GM12878 (cell line): ENCODE measurements around the gene KRT7. TPM values are rescaled to one million over a fixed set of nuclear protein-coding genes. Genes with fewer than 3 reads are reported as not detected.

Experiments used
- ATAC-seq: fragments of 200-7000 bp; cut with Tn5 transposase; 3 replicates; pipeline ENCODE4 v1.9.1; 2020; ENCODE audit warnings: mild to moderate bottlenecking, moderate library complexity
- BruUV-seq: library from RNA; stranded (reverse); fragments of 400-500 nt; replicated peaks from 2 replicates; lab custom pipeline; 2021; lab: Mats Ljungman, UMichigan
- CTCF ChIA-PET: fragments of 300-600 bp; sonication (Branson Sonifier 250); formaldehyde crosslinking; extraction: SDS; loops from one replicate; lab custom pipeline; 2021; ENCODE audit warnings: inconsistent platforms; lab: Yijun Ruan, JAX
- POLR2A ChIA-PET: fragments of 350-600 bp; formaldehyde crosslinking; extraction: SDS; loops from one replicate; lab custom pipeline; 2021; ENCODE audit warnings: inconsistent platforms; lab: Charles Lee
- RAD21 ChIA-PET: fragments of 300-600 bp; sonication (Branson Sonifier 250); formaldehyde crosslinking; loops from one replicate; lab custom pipeline; 2023; ENCODE audit warnings: antibody characterized with exemption; ENCODE audit not compliant: unreplicated experiment; lab: Charles Lee
- SMC1A ChIA-PET: fragments of 300-600 bp; sonication (Branson Sonifier 250); formaldehyde crosslinking; loops from one replicate; lab custom pipeline; 2023; ENCODE audit not compliant: unreplicated experiment, uncharacterized antibody; lab: Charles Lee
- DNase-seq: peaks from one replicate; pipeline ENCODE4 v3.0.0-alpha.2; 2011; ENCODE audit warnings: low read depth, low spot score
- FAIRE-seq: peaks from 3 replicates; lab custom pipeline; 2011; peaks lifted over from hg19 to GRCh38; lab: Jason Lieb, UNC
- H2AFZ ChIP-seq: 2 replicates; pipeline ENCODE4 v1.6.0; 2011; ENCODE audit warnings: low read depth, low read length, control low read depth; ENCODE audit not compliant: control insufficient read depth
- H3K27ac ChIP-seq: 2 replicates; pipeline ENCODE4 v1.5.1; 2011; ENCODE audit warnings: control low read depth; ENCODE audit not compliant: control insufficient read depth, insufficient read depth
- H3K27me3 ChIP-seq, 2 experiments: replicated peaks in 1 of 2; 2 replicates each; pipeline versions ENCODE4 v1.6.0 to v1.6.1; 2011; ENCODE audit warnings: low read length in 1 of 2; ENCODE audit not compliant: control insufficient read depth in 2 of 2, insufficient read depth in 2 of 2
- H3K36me3 ChIP-seq, 2 experiments: 2 replicates each; pipeline ENCODE4 v1.5.1; 2011; ENCODE audit warnings: low read length in 1 of 2; ENCODE audit not compliant: control insufficient read depth in 2 of 2, insufficient read depth in 2 of 2
- H3K4me1 ChIP-seq: 2 replicates; pipeline ENCODE4 v1.6.1; 2011; ENCODE audit warnings: mild to moderate bottlenecking, low read length, moderate library complexity, mixed read lengths; ENCODE audit not compliant: control insufficient read depth, insufficient read depth
- H3K4me2 ChIP-seq: 2 replicates; pipeline ENCODE4 v1.6.0; 2011; ENCODE audit warnings: control low read depth; ENCODE audit not compliant: control insufficient read depth, insufficient read depth
- H3K4me3 ChIP-seq: fragments of 200-600 bp; sonication (generic); 2 replicates; pipeline ENCODE4 v1.5.1; 2016
- H3K79me2 ChIP-seq: 2 replicates; pipeline ENCODE4 v1.6.0; 2011; ENCODE audit warnings: low read length; ENCODE audit not compliant: control insufficient read depth, insufficient read depth
- H3K9ac ChIP-seq: 2 replicates; pipeline ENCODE4 v1.8.0; 2011; ENCODE audit warnings: low read length, control low read depth, mixed read lengths; ENCODE audit not compliant: control insufficient read depth, insufficient read depth
- H3K9me3 ChIP-seq: replicated peaks from 3 replicates; pipeline ENCODE4 v1.5.1; 2011; ENCODE audit warnings: mild to moderate bottlenecking, low read length; ENCODE audit not compliant: control insufficient read depth, insufficient read depth
- H4K20me1 ChIP-seq: 2 replicates; pipeline ENCODE4 v1.6.0; 2011; ENCODE audit not compliant: control insufficient read depth, insufficient read depth
- CEBPZ ChIP-seq: fragments of 150-350 bp; IDR thresholded peaks from 2 replicates; pipeline ENCODE4 v1.6.1; 2016; ENCODE audit warnings: low read depth, low read length
- CTCF ChIP-seq, 3 experiments: IDR thresholded peaks in 2 of 3; conservative IDR thresholded peaks in 1 of 3; 2 replicates each; pipeline ENCODE4 v1.5.1; 2011; ENCODE audit warnings: low read depth in 3 of 3, low read length in 3 of 3, mild to moderate bottlenecking in 3 of 3, control low read depth in 2 of 3, moderate library complexity in 2 of 3, inconsistent platforms in 1 of 3, mixed read lengths in 1 of 3; ENCODE audit not compliant: control insufficient read depth in 2 of 3, insufficient read depth in 1 of 3; ENCODE audit errors: extremely low read depth in 1 of 3
- KAT2A ChIP-seq: conservative IDR thresholded peaks from 2 replicates; pipeline ENCODE4 v1.6.1; 2011; ENCODE audit warnings: low read depth, low read length; ENCODE audit not compliant: control insufficient read depth
- MAX ChIP-seq: IDR thresholded peaks from 2 replicates; pipeline ENCODE4 v1.6.1; 2012; ENCODE audit warnings: low read depth, low read length, improper control_type of control experiment
- PML ChIP-seq: IDR thresholded peaks from 2 replicates; pipeline ENCODE4 v1.6.1; 2012; ENCODE audit warnings: low read length, inconsistent platforms
- POLR2A ChIP-seq: IDR thresholded peaks from 2 replicates; pipeline ENCODE4 v1.6.1; 2011; ENCODE audit warnings: low read depth, mild to moderate bottlenecking, low read length
- RAD21 ChIP-seq: IDR thresholded peaks from 2 replicates; pipeline ENCODE4 v1.6.1; 2011; ENCODE audit warnings: mild to moderate bottlenecking, low read depth, low read length, moderate library complexity; ENCODE audit not compliant: insufficient read depth
- RB1 ChIP-seq: fragments of 450-650 bp; formaldehyde crosslinking; IDR thresholded peaks from 2 replicates; pipeline ENCODE4 v1.6.1; 2017; ENCODE audit warnings: mild to moderate bottlenecking, borderline replicate concordance
- SMC3 ChIP-seq: IDR thresholded peaks from 2 replicates; pipeline ENCODE4 v1.6.1; 2011; ENCODE audit warnings: low read length, improper control_type of control experiment, borderline replicate concordance
- SREBF2 ChIP-seq: IDR thresholded peaks from 2 replicates; pipeline ENCODE4 v1.6.1; 2012; ENCODE audit warnings: mild to moderate bottlenecking, low read length
- TCF12 ChIP-seq: IDR thresholded peaks from 2 replicates; pipeline ENCODE4 v1.6.1; 2011; ENCODE audit warnings: low read depth, mild to moderate bottlenecking, low read length
- YY1 ChIP-seq: IDR thresholded peaks from 2 replicates; pipeline ENCODE4 v1.6.1; 2011; ENCODE audit warnings: low read depth, mild to moderate bottlenecking, low read length
- ZNF24 ChIP-seq: fragments of 450-650 bp; IDR thresholded peaks from 2 replicates; pipeline ENCODE4 v1.6.1; 2017; ENCODE audit warnings: antibody characterized with exemption, mild to moderate bottlenecking
- WGBS: methylation state at CpG from one replicate; pipeline ENCODE4 v1.1.6; 2016; ENCODE audit warnings: low lambda C conversion rate; ENCODE audit not compliant: insufficient replicate concordance, insufficient coverage; ENCODE audit errors: missing lambda C conversion rate; 5-methylcytosine and 5-hydroxymethylcytosine counted together
- in situ Hi-C: fragments of 300-500 bp; cut with MboI; formaldehyde crosslinking; loops from 9 replicates; pipeline ENCODE4 v1.14.3; 2018; ENCODE audit warnings: mixed read lengths
- intact Hi-C: fragments of 100-400 bp; cut with micrococcal nuclease; formaldehyde crosslinking; loops from one replicate; pipeline ENCODE4 v1.14.2; 2022; ENCODE audit not compliant: unreplicated experiment
- polyA plus RNA-seq, 11 experiments: library from polyadenylated mRNA; depleted of rRNA in 4 of 11; unstranded in 6 of 11; stranded (reverse) in 5 of 11; fragments of >200 nt; fragmentation: Nextera tagmentation in 4 of 11; fragmentation: Illumina TruSeq in 1 of 11; extraction: Ambion mirVana in 4 of 11; extraction: Trizol in 1 of 11; gene quantifications; 1 replicate in 1 of 11; 2 replicates in 10 of 11; pipeline versions ENCODE4 v1.2.1 to v1.2.3, GENCODE V29; 2011 to 2016; ENCODE audit warnings: inconsistent platforms in 2 of 11, missing spikeins in 2 of 11, low read depth in 1 of 11
- total RNA-seq, 4 experiments: library from RNA; depleted of rRNA in 3 of 4; stranded (reverse); fragments of >200 nt in 3 of 4; fragmentation: Illumina TruSeq in 1 of 4; extraction: Trizol in 1 of 4; gene quantifications; 2 replicates each; pipeline versions ENCODE4 v1.2.1 to v1.2.3, GENCODE V29; 2013 to 2021

The KRT7 gene
- total and polyA plus RNA-seq, 10 of the 15 experiments (the other 5 are each of a cell fraction or from before 2014, with no cell fraction given) = 0.90 to 18.7 (median 4.8) TPM

GRCh38 chr12:52221912-52222457, 11.1 kb upstream of the KRT7 start:
- no peaks in the 10 kb centered on the region for H4K20me1 ChIP-seq
- no peak overlapping the region for H3K27ac ChIP-seq
- ATAC-seq = peak; percentile 92
- H3K4me1 ChIP-seq = peaks cover 6% of the 10 kb centered on the region; the same call in 1 of the 2 replicates
- no peak overlapping the region for H3K9ac ChIP-seq
- peak; percentile 69 for FAIRE-seq
- in situ Hi-C loops (no loop called here), intact Hi-C loops (no loop called here)
- ChIA-PET RAD21 (interaction anchor here (0.8 to 2.1 kb wide), 4 partner anchors 11 to 106 kb away, joined by 4 to 24 read pairs (median 6); no protein-coding TSS in a partner anchor), POLR2A (no interaction called here), SMC1A (interaction anchor here (0.5 to 2.4 kb wide), 7 partner anchors 9 to 70 kb away, joined by 3 to 13 read pairs (median 4); no protein-coding TSS in a partner anchor), CTCF (interaction anchor here (0.7 to 8.6 kb wide), 34 partner anchors 8 to 362 kb away, joined by 3 to 84 read pairs (median 4); partner anchors contain the start of gene KRT86)
- no peaks in the 10 kb centered on the region for H3K9me3 ChIP-seq
- H3K79me2 ChIP-seq = no peaks in the 10 kb centered on the region
- BruUV-seq = no TSS peak
- H3K27me3 ChIP-seq = no peaks in the 10 kb centered on the region; a peak in 1 of 4 replicates
- no peak for DNase-seq
- no peaks in the 10 kb centered on the region for H3K36me3 ChIP-seq
- TF ChIP-seq POLR2A (no peak), SMC3 (peak; percentile 34; the same call in 1 of the 2 replicates), RB1 (no peak), CEBPZ (no peak), KAT2A (no peak), TCF12 (0 out of 2 replicates have a peak, but pooled peaks have one; percentile 25), YY1 (0 out of 2 replicates have a peak, but pooled peaks have one; percentile 19), MAX (no peak), ZNF24 (no peak), RAD21 (peak; percentile 45), CTCF (IDR thresholded peaks at IDR 0.05 in 2 of 3, conservative IDR thresholded peaks at IDR 0.05 in 1 of 3; ENCODE audit: control insufficient read depth in 2 of 3, extremely low read depth in 1 of 3, insufficient read depth in 1 of 3, low read depth in 3 of 3, low read length in 3 of 3) (peak; percentile 48 to 74 (median 67)), SREBF2 (no peak), PML (no peak)
- no peak overlapping the region for H2AFZ ChIP-seq
- no peak overlapping the region for H3K4me3 ChIP-seq
- no peak overlapping the region for H3K4me2 ChIP-seq
- WGBS = 15% methylated on average over 8 of the region's 8 CpGs
